GM12892 (cell line): ENCODE results near the gene TMEM165.

Experiments
- POLR2A ChIP-seq: IDR thresholded peaks from 2 replicates; pipeline ENCODE4 v1.6.1; 2011; ENCODE audit warnings: low read depth, low read length, control low read depth
- POLR2AphosphoS5 ChIP-seq: IDR thresholded peaks from 2 replicates; pipeline ENCODE4 v1.6.1; 2011; ENCODE audit warnings: low read depth, low read length, control low read depth
- TAF1 ChIP-seq: IDR thresholded peaks from 2 replicates; pipeline ENCODE4 v1.6.1; 2011; ENCODE audit warnings: low read depth, mild to moderate bottlenecking, control low read depth, low read length, borderline replicate concordance

- no peak for TF ChIP-seq POLR2A
- no peak for TF ChIP-seq POLR2AphosphoS5
- TF ChIP-seq TAF1 = no peak
Observed at GRCh38 chr4:55385201-55385649, 10.5 kb upstream of the TMEM165 start.
